Kidney epithelial cell (primary cell): ENCODE results near the gene BRF1. TPM values are rescaled to one million over a fixed set of nuclear protein-coding genes. Genes with fewer than 3 reads are reported as not detected.
A peak's percentile ranks its signal among the peaks of the same experiment; 100 is the strongest.

Experiments
- DNase-seq: peaks from one replicate; pipeline ENCODE4 v3.0.0-alpha.2; 2010; ENCODE audit warnings: low read depth
- H3K27me3 ChIP-seq: 2 replicates; pipeline ENCODE4 v1.6.0; 2011; ENCODE audit warnings: low read length; ENCODE audit not compliant: control insufficient read depth, insufficient read depth
- H3K36me3 ChIP-seq: 2 replicates; pipeline ENCODE4 v1.5.1; 2011; ENCODE audit warnings: low read length; ENCODE audit not compliant: control insufficient read depth, insufficient read depth
- H3K4me3 ChIP-seq: 2 replicates; pipeline ENCODE4 v1.5.1; 2011; ENCODE audit warnings: low read depth, mild to moderate bottlenecking, control low read depth, low read length
- total RNA-seq: library from RNA; depleted of rRNA; stranded (reverse); fragments of >200 nt; gene quantifications from 2 replicates; pipeline ENCODE4 v1.2.3, GENCODE V29; 2015
- TF ChIP-seq, protein P1 (sequence below): IDR thresholded peaks from 2 replicates; pipeline ENCODE4 v1.5.1; 2011; ENCODE audit warnings: mild to moderate bottlenecking, moderate library complexity, low read length, control low read depth, inconsistent platforms; ENCODE audit not compliant: insufficient read depth, poor library complexity, severe bottlenecking

The BRF1 gene
- total RNA-seq, 1 donor from 2014 or later = 48.4 TPM

- Histone ChIP-seq H3K4me3 (peak within 1 kb of the TSS; percentile 50), H3K36me3 (peaks cover 4% of the 10 kb centered on the region), H3K27me3 (no peaks in the 10 kb centered on the region)
- peak; percentile 34 for DNase-seq
- TF ChIP-seq, protein P1, sequence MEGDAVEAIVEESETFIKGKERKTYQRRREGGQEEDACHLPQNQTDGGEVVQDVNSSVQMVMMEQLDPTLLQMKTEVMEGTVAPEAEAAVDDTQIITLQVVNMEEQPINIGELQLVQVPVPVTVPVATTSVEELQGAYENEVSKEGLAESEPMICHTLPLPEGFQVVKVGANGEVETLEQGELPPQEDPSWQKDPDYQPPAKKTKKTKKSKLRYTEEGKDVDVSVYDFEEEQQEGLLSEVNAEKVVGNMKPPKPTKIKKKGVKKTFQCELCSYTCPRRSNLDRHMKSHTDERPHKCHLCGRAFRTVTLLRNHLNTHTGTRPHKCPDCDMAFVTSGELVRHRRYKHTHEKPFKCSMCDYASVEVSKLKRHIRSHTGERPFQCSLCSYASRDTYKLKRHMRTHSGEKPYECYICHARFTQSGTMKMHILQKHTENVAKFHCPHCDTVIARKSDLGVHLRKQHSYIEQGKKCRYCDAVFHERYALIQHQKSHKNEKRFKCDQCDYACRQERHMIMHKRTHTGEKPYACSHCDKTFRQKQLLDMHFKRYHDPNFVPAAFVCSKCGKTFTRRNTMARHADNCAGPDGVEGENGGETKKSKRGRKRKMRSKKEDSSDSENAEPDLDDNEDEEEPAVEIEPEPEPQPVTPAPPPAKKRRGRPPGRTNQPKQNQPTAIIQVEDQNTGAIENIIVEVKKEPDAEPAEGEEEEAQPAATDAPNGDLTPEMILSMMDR = no peak
Measured at GRCh38 chr14:105248368-105249181, 52.2 kb downstream of the BRF1 start, which contains the start of gene BTBD6. TSS of gene BTBD6 (plus strand) at chr14:105248533. CDS start at chr14:105248712, 179 bp downstream.

GRCh38 chr14:105247715-105248367 is 53.0 kb downstream of the BRF1 start:
- DNase-seq = no peak
- TF ChIP-seq, protein P1 = no peak
- Histone ChIP-seq H3K4me3 (peak overlapping the region; percentile 49), H3K36me3 (peaks cover 4% of the 10 kb centered on the region), H3K27me3 (no peaks in the 10 kb centered on the region)

DNA sequence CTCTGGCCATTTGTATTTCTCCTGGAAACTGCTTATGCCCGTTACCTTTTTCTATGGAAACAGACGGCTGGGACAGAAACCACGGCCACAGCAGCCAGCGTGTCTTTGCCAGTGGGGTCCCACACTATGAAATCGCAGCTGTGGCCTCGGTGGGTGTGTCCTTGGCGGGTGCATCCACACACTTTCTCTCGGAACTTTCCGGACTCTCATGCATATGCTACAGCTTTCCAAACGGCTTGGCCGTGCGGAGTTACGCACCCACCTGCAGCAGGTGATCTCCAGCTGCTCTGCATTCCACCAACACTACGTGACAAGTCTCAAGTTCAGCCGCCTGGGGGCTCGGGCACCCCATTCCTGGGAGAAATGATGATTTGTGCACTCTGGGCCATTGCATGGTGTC is 53.8 kb downstream of the BRF1 start:
- TF ChIP-seq, protein P1 = no peak

GRCh38 chr14:105244334-105244733 is 56.5 kb downstream of the BRF1 start:
- no peak for DNase-seq
- TF ChIP-seq, protein P1 = no peak
- Histone ChIP-seq H3K4me3 (no peak overlapping the region), H3K27me3 (no peaks in the 10 kb centered on the region), H3K36me3 (no peaks in the 10 kb centered on the region)

More for the DNA sequence above, 53.8 kb downstream of the BRF1 start:
- no peak for DNase-seq
- Histone ChIP-seq H3K27me3 (no peaks in the 10 kb centered on the region), H3K36me3 (peaks cover 4% of the 10 kb centered on the region), H3K4me3 (no peak overlapping the region)

DNA sequence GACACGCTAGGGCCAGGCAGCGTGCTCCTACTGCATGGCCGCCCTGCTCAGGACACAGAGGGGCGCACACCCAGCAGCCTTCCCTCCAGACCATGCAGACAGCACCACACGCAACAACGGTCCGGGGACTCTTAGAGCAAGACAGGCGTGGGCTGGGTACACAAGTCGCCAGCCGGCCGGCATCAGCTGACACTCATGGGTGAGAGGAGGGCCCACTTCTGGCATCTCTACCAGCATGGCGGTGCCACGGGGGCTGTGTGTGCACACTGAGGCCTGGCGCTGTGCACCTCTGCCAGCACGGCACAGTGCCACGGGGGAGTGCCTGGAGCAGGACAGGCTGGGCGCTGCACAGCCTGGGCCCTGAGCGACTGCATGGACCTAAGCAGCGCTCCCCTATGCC is 59.2 kb downstream of the BRF1 start:
- TF ChIP-seq, protein P1 = no peak
- no peaks in the 10 kb centered on the region for H3K27me3 ChIP-seq
- no peaks in the 10 kb centered on the region for H3K36me3 ChIP-seq
- H3K4me3 ChIP-seq = no peak overlapping the region
- no peak for DNase-seq
